ENCODE results near the gene CA6. TPM values are rescaled to one million over a fixed set of nuclear protein-coding genes. Genes with fewer than 3 reads are reported as not detected.
"Not testable (repeated sequence)": the region's sequence is repeated elsewhere in the genome, so short reads cannot be mapped to it uniquely, and the experiment has no call there.

Gene CA6
- total and polyA plus RNA-seq, 2 of the 8 experiments (the other 6 are each of a cell fraction or from before 2014, with no cell fraction given), result not detected

DNA sequence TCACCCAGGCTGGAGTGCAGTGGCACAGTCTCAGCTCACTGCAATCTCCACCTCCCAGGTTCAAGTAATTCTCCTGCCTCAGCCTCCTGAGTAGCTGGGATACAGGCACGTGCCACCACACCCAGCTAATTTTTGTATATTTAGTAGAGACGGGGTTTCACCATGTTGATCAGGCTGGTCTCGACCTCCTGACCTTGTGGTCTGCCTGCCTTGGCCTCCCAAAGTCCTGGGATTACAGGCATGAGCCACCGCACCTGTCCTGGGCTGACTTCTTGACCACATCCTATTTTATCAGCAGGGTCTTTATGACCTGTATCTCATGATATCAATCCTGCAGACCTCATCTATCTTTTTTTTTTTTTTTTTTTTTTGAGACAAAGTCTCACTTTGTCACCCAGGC is 45.0 kb upstream of the CA6 start:
- H3K79me2 ChIP-seq (ENCODE audit: control insufficient read depth in 1 of 2, insufficient read depth in 2 of 2, low read length in 2 of 2); H3K36me3 ChIP-seq (ENCODE audit: control insufficient read depth in 2 of 4, insufficient read depth in 4 of 4, low read length in 3 of 4); DNase-seq (ENCODE audit: low read depth in 1 of 2, low spot score in 2 of 2); H3K9me3 ChIP-seq (ENCODE audit: insufficient read depth in 2 of 2, low read depth in 1 of 2, low read length in 1 of 2); H2BK15ac ChIP-seq (ENCODE audit: low read length); H3K56ac ChIP-seq (replicated peaks; ENCODE audit: insufficient read length, low read depth, low read length); H3K4me2 ChIP-seq (ENCODE audit: insufficient read depth in 1 of 2, low read depth in 2 of 2, low read length in 2 of 2); H2BK20ac ChIP-seq (ENCODE audit: low read length); H3K14ac ChIP-seq (ENCODE audit: insufficient read length); H3K27me3 ChIP-seq (replicated peaks in 1 of 4; ENCODE audit: control insufficient read depth in 3 of 4, extremely low read depth in 1 of 4, insufficient read depth in 3 of 4, low read length in 3 of 4); H2AFZ ChIP-seq (ENCODE audit: low read length); POLR2A ChIA-PET (ENCODE audit: partially characterized antibody); H4K20me1 ChIP-seq (replicated peaks in 1 of 2; ENCODE audit: control insufficient read depth in 1 of 2, insufficient read depth in 2 of 2, low read length in 2 of 2); H2BK12ac ChIP-seq (ENCODE audit: low read depth, low read length); H3K4me3 ChIP-seq (ENCODE audit: extremely low read depth in 1 of 4, insufficient read depth in 2 of 4, low read depth in 3 of 4, low read length in 4 of 4); FAIRE-seq; H4K91ac ChIP-seq (replicated peaks; ENCODE audit: insufficient read length, low read length); H3K4ac ChIP-seq (replicated peaks; ENCODE audit: insufficient read length, low read depth, low read length); H3K4me1 ChIP-seq (replicated peaks in 1 of 4; ENCODE audit: control insufficient read depth in 3 of 4, insufficient read depth in 4 of 4, low read length in 3 of 4); H2AK5ac ChIP-seq (ENCODE audit: low read depth, low read length); H3K79me1 ChIP-seq (ENCODE audit: low read depth, low read length); H3K27ac ChIP-seq (ENCODE audit: low read depth, low read length); H2BK120ac ChIP-seq (replicated peaks; ENCODE audit: low read depth, low read length); H3K23me2 ChIP-seq (ENCODE audit: low read depth, low read length); H4K8ac ChIP-seq (ENCODE audit: extremely low read depth, insufficient read depth, low read length); H2BK5ac ChIP-seq (ENCODE audit: low read depth, low read length); H3K18ac ChIP-seq (ENCODE audit: extremely low read depth, low read length); H4K5ac ChIP-seq (ENCODE audit: insufficient read length, low read depth, low read length); H3K9ac ChIP-seq (replicated peaks in 1 of 4; ENCODE audit: extremely low read depth in 1 of 4, low read depth in 3 of 4, low read length in 3 of 4); H3K23ac ChIP-seq (ENCODE audit: insufficient read length): not testable (repeated sequence)
- 85% methylated on average over 4 of the region's 4 CpGs; no CpG with 5 or more reads in 1 of the 2 experiments for WGBS, 2 experiments (ENCODE audit: extremely low coverage in 1 of 2, insufficient coverage in 1 of 2, insufficient read length in 1 of 2, insufficient replicate concordance in 2 of 2, low coverage in 1 of 2, low lambda C conversion rate in 2 of 2, missing lambda C conversion rate in 1 of 2)
- CTCF ChIA-PET (ENCODE audit: partially characterized antibody), result interaction anchor here (2.1 kb wide), 1 partner anchor 87 kb away, joined by 6 read pairs; no protein-coding TSS in a partner anchor
